Fibroblast of gingiva (primary cell): ENCODE measurements around the gene CKB.
A peak's percentile ranks its signal among the peaks of the same experiment; 100 is the strongest.

Experiments used
- DNase-seq: peaks from one replicate; pipeline ENCODE4 v3.0.0-alpha.2; 2011; ENCODE audit warnings: low read depth

Gene CKB

GRCh38 chr14:103522649-103523574, at the start of gene CKB:
CKB (minus strand) TSS chr14:103522830; CDS start chr14:103522493, 337 bp downstream.
- DNase-seq, result peak; percentile 44

GRCh38 chr14:103569408-103569807, 46.8 kb upstream of the CKB start:
- no peak for DNase-seq

DNA sequence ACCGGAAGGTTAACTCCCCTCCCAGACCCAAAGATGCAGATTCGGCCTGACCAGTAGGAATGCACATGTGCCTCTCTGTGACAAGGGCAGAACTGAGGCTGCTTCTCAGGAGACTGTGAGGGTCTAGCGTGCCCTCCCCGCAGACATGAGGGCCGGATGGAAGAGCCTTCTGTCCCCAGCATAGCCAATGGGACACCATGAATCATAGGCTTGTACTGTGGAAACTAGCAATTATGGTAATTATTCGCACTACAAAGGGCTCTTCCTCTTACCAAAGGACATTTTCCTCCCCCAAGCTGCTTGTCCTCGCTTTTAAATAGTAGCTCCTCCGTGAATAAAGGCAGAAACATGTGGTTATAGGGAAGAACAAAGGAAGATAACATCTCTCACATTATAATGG, 46.3 kb upstream of the CKB start:
- no peak for DNase-seq

DNA sequence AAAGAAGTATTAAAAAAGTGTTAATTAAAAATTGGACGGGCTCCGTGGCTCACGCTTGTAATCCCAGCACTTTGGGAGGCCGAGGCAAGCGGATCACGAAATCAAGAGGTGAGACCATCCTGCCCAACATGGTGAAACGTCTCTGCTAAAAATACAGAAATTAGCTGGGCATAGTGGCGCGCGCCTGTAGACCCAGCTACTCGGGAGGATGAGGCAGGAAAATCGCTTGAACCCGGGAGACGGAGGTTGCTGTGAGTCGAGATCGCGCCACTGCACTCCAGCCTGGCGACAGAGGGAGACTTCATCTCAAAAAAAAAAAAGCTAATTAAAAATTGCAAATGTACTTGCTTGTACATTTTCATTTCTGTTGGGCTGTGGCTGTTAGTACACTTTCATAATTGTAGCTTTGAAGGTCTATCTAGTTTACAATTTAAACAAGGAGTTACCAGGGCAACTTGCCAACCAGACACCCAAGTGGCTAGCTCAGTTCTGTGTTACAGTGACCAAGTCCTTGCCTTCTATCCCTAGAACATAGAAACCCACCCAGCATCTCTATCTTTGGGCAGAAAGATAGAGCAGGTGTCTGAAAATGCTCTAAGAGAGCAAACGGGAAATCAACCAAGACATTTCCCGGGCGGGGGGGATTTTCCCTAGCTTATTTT, 41.3 kb upstream of the CKB start:
- no peak for DNase-seq

DNA sequence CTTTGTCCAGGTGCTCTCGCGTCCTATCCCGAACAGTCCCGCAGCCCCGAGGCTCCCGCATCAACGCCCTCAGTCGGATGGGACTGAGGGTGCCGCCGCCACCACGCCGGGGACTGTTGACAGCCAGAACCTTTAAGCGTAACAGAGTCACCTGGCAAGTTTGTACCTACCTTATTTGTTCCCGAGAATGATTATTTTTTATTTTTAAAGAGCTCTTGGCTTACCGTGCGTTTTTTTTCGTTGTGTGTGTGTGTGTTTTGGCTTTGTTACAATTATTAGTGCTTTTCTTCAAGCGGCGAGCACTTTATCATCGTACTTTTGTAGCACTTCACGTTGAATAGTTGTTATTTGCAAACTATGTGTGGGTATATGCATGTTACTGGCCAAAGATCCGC, 40.6 kb upstream of the CKB start:
- no peak for DNase-seq

- DNase-seq, result peak; percentile 88
Observed at GRCh38 chr14:103562429-103563225, 40.0 kb upstream of the CKB start, which contains the start of the genes BAG5 and COA8. BAG5 (minus strand) TSS chr14:103562657; CDS start chr14:103561164, 1,493 bp downstream. COA8 (plus strand) TSS chr14:103562960; CDS start chr14:103563002, 42 bp downstream.

DNA sequence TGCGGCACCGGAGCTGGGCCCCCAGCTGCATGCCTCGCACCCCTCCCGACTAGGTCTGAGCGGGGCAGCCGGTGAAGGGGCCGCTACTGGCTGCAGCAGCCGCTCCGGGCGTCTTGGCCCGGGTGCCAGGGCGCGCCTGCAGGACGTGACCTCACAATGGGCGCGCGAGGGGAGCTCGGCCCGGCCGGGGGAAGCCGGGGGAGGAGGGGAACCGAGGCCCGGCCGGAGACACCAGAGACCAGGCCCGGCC, 39.5 kb upstream of the CKB start:
- peak; percentile 46 for DNase-seq

DNA sequence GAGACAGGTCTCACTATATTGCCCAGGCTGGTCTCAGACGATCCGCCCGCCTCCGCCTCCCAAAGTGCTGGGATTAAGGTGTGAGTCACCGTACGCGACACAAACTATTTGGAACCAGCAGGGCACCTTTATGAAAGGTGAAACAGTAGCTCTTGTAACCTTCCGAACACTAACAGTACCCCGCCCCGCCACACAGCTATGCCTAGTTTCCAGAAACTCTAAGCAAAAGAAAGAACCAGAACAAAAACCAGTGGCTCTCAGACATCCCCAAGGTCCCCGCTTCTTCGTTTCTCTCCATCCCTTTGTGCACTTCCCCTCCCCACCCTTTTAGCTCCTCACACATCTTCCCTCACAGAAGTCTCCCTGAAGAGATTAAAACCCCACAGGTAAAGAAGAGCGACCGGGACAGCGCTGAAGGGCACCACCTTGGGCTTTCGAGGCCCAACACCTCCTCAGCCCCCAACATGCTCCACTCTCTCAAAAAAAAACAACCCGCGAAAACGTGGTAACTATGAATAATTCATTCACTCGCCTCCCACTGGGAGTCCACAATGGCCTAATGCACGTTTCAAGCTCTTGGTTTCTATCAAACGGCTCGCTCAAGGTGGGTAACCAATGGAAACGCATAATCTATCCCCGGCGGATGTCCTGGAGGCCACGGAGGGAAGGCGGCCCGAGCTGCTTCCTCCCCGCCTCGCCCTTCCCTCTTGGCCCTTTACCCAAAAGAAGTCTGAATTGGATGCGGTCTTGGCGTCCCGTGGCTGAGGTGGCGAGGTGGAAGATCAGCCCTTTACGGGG, 39.0 kb upstream of the CKB start:
- peak; percentile 52 for DNase-seq

DNA sequence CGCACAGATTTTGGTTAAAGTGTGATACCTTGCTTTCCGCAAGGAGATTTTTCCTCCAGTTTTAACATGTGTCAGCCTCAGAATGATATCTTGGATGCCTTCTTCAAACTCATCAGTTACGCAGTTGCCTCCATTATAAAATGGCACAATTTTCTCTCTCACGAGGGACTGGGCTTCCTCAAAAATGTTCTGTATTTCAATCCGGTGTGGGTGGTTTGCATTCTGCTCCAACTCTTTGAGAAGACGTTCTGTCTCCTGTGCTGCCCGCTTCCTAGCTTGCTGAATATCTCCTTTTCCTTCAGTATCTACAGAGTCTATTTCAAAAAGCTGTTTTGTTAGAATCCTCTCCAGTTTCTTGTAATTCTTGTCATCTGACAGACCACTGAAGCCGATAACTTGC, 38.1 kb upstream of the CKB start:
- no peak for DNase-seq

DNA sequence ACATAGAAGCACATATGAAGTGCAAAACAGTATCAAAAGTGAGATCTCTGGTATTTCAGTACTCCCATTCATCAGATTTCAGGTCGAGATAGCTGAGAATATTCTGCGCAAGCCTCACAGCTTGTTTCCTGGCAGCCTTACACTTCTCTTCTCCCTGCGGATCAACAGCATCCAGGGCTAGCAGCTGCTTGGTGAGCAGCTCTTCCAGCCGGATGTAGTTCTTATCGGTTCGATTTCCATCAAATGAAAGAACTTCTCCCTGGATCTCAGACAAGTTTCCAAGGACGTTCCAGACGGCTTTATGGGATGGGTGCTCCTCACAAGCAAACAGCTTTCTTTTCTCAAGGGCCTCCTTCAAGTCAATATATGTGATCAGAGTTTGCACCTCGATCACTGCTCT, 37.1 kb upstream of the CKB start:
- DNase-seq, result no peak

DNA sequence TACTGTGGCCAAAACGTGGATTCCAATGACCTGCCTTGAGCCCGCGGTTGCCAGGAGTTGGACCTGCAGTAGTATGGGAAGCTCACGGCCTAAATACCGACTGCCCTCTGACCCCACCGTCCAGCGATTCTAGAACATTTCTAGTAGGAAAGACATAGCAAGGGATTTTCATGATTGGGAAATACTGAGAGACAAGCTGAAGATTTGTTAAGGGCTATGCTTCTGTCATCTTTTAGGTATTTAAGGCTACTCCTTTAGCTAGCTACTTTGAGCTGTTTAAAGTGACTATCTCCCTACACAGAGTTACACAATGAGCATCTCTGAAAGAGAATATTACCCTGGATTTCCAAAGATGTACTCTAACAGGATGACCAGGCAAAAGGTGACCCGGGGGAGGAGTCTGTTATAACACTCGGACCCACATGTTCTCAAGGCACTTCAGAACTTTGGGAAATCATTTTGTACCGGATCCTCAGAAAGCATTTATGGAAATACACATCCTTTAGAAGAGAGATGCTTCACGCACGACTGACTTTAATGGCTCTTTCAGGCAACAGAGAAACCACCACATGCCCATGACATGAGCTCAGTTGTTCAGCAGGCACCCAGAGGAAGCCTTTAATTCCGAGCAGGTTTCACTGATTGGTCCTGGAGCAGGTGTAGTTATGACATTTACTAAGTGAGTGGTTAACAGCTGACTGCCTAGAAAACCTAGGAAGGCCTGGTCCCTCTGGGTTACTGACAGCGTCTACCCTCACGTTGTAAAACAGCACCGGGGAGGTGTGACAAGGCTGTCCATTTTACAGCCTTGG, 35.6 kb upstream of the CKB start:
- DNase-seq, result peak; percentile 86

GRCh38 chr14:103556946-103557758, 34.5 kb upstream of the CKB start:
- DNase-seq, result no peak

DNA sequence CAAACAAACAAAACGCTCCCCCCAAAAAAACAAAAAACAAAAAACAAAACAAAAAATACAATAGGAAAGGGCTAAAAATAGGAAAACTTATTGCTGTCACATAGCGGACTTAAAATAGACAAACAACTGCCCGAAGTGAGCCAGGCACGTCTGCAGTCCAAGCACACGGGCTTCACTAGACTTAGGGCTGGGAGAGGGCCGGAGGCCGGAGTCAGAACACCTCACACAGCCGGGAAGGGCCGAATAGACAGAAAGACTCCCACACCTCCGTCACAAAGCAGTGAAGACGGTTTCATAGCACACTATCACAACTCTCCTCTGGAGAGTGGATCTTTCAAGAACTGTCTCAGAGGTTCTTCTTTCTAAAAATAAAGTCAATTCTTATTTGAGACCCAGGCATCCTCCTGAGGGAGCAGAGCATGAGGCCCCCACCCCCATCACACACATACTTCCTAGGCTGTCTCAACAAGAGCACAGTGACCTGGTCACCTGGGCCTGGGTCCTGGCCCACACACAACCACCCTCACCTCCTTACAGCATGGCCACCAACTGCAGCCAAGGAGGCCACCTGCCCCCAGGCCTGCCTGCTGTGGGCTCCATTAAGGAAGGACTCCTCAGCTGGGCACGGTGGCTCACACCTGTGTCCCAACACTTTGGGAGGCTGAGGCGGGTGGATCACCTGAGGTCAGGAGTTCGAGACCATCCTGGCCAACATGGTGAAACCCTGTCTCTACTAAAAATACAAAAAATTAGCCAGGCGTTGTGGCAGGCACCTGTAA, 33.1 kb upstream of the CKB start:
- DNase-seq, result no peak

DNA sequence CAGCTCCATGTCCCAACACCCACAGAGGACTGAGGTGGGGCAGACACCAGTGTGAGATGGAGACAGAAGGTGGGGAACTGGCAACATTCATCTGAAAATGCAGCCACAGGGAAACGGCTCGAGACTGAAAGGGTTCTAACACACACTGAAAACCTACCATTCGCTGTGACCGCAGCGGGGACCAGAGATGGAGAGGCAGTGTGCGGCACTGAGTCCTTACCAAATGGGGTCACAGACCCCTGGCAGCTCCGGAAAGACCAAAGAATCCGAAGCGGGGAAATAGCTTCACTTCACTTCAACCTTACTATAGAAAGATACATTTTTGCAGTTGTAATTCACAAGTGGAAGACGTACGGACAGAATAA, 30.2 kb upstream of the CKB start:
- no peak for DNase-seq

DNA sequence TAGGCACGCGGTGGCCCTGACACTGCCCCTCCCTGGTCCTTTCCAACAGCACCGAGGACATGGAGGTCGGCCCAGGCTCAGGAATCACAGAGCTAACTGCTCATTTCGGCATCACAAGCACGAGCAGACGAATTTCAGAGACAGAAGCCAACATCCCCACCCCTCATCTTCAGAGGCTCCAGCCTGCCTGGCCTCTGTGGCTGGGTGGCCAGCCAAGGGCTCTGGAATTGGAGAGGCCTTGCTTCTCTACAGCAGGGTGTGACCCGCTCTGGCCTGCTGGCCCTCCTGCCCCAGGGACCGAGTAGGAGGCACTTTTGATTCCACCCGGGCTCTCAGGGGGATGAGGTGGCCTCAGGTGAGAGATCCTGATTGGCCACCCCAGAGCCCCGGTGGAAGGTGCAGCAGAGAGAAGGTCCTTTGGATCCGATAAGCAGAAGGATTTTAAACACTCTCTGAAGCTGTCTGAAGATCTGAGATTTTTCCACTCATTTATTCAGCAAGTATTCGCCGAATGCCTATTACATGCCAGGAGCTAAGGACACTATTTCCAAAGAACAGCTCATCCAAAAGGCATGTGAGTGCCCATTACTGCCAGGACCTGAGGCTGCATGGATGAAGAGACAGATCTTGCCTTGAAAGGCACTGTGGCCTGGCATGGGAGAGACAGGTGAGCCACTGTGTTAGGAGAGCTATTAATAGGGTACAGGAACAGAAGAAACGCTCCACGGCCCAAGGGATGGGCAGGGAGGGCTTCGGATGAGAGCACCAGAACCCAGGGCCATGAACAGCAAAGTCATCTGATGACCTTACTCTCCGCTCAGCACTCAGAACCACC, 29.6 kb upstream of the CKB start:
- peak; percentile 85 for DNase-seq

- DNase-seq, result peak; percentile 39
Observed at GRCh38 chr14:103551338-103551762, 28.7 kb upstream of the CKB start.

DNA sequence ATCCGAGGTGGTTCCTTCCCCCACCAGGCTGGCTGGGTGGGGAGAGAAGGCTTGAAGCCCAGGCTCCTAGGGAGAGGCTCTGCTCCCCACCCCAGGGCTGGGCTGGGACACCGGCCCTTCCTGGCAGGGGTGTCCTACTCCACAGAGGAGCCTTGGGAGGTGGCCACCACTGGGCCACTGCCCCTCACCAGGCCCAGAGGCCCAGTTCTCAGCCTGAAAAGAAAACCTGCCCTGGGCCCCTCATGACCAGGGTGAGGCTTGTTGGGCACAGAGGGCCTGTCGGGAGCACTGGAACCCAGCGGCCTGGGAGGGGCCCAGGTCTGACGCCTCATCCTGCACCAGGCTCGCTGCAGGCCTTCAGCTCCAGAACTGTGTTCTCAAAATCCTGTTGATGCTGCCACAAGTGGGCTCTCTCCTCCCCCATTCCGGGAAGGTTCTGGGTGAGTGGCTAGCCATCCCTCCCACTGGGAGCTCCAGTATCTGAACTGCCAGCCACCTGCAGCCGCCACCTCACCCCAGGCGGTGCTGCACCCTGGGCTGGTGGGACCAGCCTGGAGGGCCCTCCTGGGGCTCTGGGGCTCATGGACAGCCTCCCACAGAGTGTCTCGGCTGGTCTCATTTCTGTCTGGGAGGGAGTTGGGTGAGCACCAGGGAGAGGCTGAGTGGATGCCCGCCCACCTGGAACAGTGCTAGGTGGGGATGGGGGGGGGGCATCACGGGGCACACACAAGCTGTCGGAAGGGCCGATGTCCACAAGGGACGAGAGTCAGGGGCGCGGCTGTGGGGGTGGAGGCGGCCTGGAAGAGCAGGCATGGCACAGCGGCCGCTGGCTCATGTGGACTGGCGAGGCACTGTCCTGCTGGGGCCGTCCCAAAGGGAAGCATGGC, 28.1 kb upstream of the CKB start:
- no peak for DNase-seq
